ENCODE measurements around the gene CTNNA3. TPM values are rescaled to one million over a fixed set of nuclear protein-coding genes. Genes with fewer than 3 reads are reported as not detected.
A peak's percentile ranks its signal among the peaks of the same experiment; 100 is the strongest.

The CTNNA3 gene
- total RNA-seq, 1 experiment from 2014 or later: not detected

- DNase-seq (ENCODE audit: low read depth): no peak
These were observed 752.4 kb downstream of the CTNNA3 start for GRCh38 chr10:66943590-66943989.

DNA sequence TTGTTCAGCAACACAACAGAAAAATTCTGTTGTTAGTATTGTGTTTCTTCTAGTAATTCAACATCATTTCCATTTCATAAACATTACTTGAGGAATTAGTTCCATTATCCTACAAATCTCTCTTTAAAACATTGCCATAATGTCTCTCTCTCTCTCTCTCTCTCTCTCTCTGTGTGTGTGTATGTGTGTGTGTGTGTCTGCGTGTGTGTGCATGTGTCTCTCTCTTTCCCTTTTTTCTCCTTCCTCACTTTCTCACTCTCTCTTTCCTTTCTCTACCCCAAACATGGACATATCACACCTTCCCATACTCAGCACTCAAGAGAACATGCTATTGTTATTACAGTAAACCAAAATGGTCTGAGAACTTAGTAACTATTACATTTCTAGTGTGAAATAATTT, 753.6 kb downstream of the CTNNA3 start:
- DNase-seq (ENCODE audit: low read depth): no peak

DNA sequence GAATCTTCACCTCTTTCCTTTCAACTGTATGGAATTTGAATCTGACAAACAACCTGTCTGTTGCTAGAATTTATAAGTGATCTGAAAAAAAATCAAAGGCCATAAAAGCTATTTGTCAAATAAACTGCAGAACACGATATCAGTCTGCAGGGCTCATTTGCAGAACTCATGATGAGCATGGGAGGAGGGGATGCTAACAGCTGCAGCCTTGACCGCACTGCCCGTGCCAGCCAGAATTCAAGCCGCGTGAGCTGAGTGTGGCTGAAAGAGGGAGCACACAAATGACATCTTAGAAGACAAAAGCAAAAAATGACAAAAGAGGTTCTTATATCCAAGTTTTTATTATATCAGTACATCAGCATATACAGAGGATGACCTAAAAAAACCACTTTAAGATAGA, 754.5 kb downstream of the CTNNA3 start:
- DNase-seq (ENCODE audit: low read depth): no peak

- no peak for DNase-seq (ENCODE audit: low read depth)
These were observed 755.0 kb downstream of the CTNNA3 start for GRCh38 chr10:66940965-66941364.

- no peak for DNase-seq (ENCODE audit: low read depth)
These were observed 761.3 kb downstream of the CTNNA3 start for GRCh38 chr10:66934711-66935110.

- DNase-seq (ENCODE audit: low read depth): peak; percentile 40
These were observed 764.0 kb downstream of the CTNNA3 start for GRCh38 chr10:66931949-66932343.

DNA sequence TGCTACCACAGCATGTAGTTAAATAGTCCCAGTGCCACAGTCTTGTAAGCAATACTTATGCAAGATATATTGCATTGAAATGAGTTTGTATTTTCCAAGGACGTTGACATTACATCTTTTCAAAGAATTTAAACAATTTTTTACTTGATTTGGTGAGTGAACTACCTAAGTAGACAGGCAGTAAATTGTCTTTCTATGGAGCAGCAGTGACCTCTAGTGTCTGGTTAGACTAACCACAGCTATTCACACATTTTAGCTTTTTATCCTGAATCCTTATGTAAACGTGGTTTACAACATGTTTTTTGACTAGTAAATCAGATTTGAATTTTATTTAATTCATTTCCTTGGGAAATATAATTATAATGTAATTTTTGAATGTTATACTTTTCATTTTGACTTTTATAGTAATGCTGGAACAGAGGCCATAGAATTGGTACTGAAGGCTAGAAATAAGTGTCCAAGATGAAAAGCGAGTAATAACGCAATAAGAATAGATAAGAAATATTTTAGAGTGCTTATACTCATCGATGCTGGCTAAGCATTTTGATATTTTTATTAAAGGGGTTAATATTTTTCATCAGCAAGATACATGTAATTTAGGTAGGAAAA, 764.6 kb downstream of the CTNNA3 start:
- DNase-seq (ENCODE audit: low read depth): peak; percentile 13

- DNase-seq (ENCODE audit: low read depth): no peak
These were observed 766.6 kb downstream of the CTNNA3 start for GRCh38 chr10:66929375-66929774.

GRCh38 chr10:66928776-66929175, 767.2 kb downstream of the CTNNA3 start:
- no peak for DNase-seq (ENCODE audit: low read depth)

DNA sequence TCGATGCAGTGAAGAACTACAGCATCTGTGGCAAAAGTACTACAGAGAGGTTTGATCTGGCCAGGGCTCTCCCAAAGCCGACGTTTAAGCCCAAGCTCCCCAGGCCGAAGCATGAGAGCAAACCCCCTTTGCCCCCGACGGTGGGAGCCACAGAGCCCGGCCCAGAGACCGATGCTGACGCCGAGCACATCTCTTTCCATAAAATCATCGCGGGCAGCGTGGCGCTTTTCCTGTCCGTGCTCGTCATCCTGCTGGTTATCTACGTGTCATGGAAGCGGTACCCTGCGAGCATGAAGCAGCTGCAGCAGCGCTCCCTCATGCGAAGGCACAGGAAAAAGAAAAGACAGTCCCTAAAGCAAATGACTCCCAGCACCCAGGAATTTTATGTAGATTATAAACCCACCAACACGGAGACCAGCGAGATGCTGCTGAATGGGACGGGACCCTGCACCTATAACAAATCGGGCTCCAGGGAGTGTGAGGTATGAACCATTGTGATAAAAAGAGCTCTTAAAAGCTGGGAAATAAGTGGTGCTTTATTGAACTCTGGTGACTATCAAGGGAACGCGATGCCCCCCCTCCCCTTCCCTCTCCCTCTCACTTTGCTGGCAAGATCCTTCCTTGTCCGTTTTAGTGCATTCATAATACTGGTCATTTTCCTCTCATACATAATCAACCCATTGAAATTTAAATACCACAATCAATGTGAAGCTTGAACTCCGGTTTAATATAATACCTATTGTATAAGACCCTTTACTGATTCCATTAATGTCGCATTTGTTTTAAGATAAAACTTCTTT, 767.8 kb downstream of the CTNNA3 start:
- DNase-seq (ENCODE audit: low read depth): no peak

GRCh38 chr10:66927251-66927935, 768.6 kb downstream of the CTNNA3 start:
- no peak for DNase-seq (ENCODE audit: low read depth)

- no peak for DNase-seq (ENCODE audit: low read depth)
These were observed 769.2 kb downstream of the CTNNA3 start for GRCh38 chr10:66926841-66927240.

DNA sequence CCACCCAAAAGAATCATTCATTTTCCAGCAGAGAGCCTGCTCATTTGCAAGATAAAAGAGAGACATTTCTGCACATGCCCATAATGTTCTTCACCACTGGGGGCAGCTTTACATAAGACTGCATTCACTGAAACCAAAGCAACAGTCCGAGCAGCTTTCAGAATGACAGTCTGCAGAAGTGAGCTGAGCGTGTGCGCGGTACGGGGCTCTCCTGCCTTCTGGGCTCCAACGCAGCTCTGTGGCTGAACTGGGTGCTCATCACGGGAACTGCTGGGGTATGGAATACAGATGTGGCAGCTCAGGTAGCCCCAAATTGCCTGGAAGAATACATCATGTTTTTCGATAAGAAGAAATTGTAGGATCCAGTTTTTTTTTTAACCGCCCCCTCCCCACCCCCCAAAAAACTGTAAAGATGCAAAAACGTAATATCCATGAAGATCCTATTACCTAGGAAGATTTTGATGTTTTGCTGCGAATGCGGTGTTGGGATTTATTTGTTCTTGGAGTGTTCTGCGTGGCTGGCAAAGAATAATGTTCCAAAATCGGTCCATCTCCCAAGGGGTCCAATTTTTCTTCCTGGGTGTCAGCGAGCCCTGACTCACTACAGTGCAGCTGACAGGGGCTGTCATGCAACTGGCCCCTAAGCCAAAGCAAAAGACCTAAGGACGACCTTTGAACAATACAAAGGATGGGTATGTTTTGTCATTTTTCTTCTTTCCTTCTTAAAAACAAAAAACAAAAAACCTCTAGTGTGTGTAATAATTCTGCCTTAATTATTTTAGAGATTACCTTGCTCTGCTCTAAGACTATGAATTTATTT, 769.9 kb downstream of the CTNNA3 start, which contains the start of gene LRRTM3:
LRRTM3 (plus strand) TSS at position 141 of the 820 bp plus-strand sequence.
- peak; percentile 30 for DNase-seq (ENCODE audit: low read depth)

DNA sequence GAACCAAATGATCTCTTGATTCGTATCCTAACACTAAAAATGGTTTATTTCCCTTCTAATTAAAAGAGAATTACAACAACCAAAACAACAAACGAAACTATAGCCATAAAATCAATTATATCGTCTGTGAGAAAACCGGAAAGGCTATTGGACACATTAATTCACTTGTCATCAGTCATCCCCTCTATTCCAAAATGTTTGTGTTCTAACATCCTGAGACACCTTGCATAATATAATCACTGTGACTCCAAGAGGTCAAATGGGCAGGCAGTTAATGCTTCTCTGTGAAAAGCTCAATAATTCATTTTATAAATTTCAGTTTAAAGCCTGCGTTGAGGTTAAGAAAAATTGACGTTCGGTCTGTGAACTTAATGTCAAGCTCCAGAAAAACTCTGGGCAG, 770.6 kb downstream of the CTNNA3 start:
- no peak for DNase-seq (ENCODE audit: low read depth)

- no peak for DNase-seq (ENCODE audit: low read depth)
These were observed 771.2 kb downstream of the CTNNA3 start for GRCh38 chr10:66924674-66925345.

GRCh38 chr10:66919248-66919647, 776.7 kb downstream of the CTNNA3 start:
- DNase-seq (ENCODE audit: low read depth): no peak

DNA sequence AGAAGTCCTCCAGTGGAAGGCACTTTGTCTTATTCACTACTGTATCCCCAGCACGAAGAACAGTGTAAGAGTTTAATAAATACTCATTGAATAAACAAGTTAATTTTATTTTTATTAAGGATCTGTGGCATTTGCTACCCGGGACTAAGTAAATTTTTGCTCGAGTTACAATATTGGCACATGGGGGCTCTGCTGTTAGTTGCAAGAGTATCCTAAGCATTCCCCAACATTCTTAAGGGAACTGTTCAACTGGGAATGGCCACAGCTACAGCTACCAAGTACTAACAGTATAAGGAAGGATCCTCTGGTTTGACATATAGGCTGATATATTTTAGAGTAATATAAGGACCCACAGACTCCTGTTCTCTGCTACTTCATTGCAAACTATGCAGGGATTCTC, 778.9 kb downstream of the CTNNA3 start:
- DNase-seq (ENCODE audit: low read depth): no peak

DNA sequence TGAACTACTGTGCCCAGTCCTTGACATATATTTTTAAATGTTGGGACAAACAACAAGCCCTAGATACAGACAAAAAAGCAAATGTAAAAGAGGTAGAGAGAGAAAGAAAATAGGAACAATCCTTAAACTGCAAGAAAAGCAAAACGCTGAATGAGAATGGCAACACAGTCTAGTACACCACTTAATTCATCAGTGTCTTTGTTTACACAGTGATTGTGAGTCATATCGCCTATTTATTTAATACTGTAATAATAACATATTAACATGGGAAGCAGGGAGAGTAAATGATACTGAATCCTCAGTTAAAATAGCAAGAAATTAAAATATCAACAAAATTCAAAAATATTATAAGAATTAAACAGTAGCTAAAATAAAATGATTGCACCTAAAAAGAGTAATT, 780.0 kb downstream of the CTNNA3 start:
- no peak for DNase-seq (ENCODE audit: low read depth)

DNA sequence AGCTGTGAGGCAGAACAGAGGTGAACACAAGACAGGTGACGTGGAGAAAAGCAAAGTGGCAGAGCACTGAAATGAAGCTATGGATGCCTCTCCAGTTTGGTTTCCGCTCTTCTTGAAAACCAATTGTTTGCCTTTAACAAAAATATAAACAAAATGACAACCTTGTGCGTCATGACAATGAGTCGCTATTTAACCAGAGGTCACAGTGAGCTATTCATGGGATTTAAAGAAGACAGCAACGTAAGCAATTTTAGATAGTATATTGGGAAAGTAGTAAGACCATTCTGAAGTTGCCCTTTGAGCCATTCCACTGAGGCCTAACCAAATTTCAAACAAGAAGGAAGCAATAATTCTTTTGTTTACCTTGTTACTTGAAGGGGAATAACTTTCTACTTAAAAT, 785.3 kb downstream of the CTNNA3 start:
- peak; percentile 15 for DNase-seq (ENCODE audit: low read depth)

DNA sequence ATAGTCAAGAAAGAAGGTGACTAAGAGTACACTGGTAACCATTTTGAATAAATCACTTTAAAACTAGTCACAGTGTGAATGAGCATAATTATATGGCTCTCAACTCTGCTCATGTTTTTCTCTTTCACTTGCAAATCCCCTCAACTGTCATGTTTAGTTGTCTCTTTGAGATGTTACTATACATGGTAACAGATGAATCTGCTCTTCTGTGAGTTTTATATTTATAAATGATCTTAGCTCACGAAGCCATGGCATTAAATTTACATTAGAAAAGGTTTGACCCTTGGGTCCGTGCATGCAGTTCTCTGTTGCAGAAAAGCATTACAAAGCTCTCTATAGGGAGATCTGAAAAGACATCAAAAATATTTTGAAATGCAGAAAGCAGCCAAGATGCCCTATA, 803.1 kb downstream of the CTNNA3 start:
- no peak for DNase-seq (ENCODE audit: low read depth)

DNA sequence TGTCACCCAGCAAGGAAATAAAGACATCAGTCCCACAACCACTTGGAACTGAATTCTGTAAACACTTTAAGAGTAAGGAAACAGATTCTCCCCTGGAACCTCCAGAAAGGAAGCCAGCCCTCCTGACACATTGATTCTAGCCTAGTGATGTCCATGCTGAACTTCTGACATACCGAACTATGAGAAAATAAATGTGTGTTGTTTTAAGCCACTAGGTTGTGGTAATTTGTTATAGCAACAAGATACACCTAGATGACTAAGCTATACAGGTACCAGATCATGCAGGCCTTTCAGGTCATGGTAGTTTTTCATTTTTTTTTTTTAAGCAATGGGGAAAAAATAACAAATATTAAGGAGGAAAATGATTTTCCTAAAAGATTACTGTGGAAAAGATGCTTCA, 807.8 kb downstream of the CTNNA3 start:
- no peak for DNase-seq (ENCODE audit: low read depth)
